Vagina (tissue), 2 donors: ENCODE results near the gene EPHB1. TPM values are rescaled to one million over a fixed set of nuclear protein-coding genes. Genes with fewer than 3 reads are reported as not detected.

Source experiments
- DNase-seq, 2 donors: peaks; one replicate each; pipeline ENCODE4 v3.0.0-alpha.2; 2017; ENCODE audit errors: extremely low spot score in 2 of 2
- H3K27ac ChIP-seq: fragments of 200-600 bp; sonication (generic); one replicate; pipeline ENCODE4 v1.5.1; 2019
- H3K27me3 ChIP-seq: fragments of 200-600 bp; sonication (generic); one replicate; pipeline ENCODE4 v1.5.1; 2019
- H3K36me3 ChIP-seq, 2 donors: fragments of 200-600 bp; sonication (generic); one replicate each; pipeline ENCODE4 v1.5.1; 2017 to 2019
- H3K4me1 ChIP-seq: fragments of 200-600 bp; sonication (generic); one replicate; pipeline ENCODE4 v1.5.1; 2019
- H3K4me3 ChIP-seq, 2 donors: fragments of 200-600 bp; sonication (generic); 1 replicate in 1 of 2; 2 replicates in 1 of 2; pipeline ENCODE4 v1.5.1; 2016 to 2019
- H3K9me3 ChIP-seq: fragments of 200-600 bp; sonication (generic); one replicate; pipeline ENCODE4 v1.5.1; 2019
- CTCF ChIP-seq, 3 experiments: fragments of 450-650 bp in 2 of 3; fragments of 200-600 bp in 1 of 3; sonication (generic) in 1 of 3; IDR thresholded peaks; one replicate each; pipeline ENCODE4 v1.5.1; 2017 to 2019; ENCODE audit warnings: antibody characterized with exemption in 3 of 3, mild to moderate bottlenecking in 2 of 3, moderate library complexity in 2 of 3
- POLR2A ChIP-seq, 2 donors: fragments of 450-650 bp; IDR thresholded peaks; one replicate each; pipeline ENCODE4 v1.6.1; 2017; ENCODE audit warnings: antibody characterized with exemption in 2 of 2, mild to moderate bottlenecking in 2 of 2, moderate library complexity in 2 of 2
- POLR2AphosphoS5 ChIP-seq, 2 donors: sonication (generic); formaldehyde crosslinking; IDR thresholded peaks; one replicate each; pipeline ENCODE4 v1.9.0; 2017; ENCODE audit warnings: antibody characterized with exemption in 2 of 2, mild to moderate bottlenecking in 2 of 2, low read depth in 1 of 2; ENCODE audit not compliant: insufficient read depth in 1 of 2
- intact Hi-C: fragments of 100-400 bp; cut with DNase I; formaldehyde crosslinking; loops from one replicate; pipeline ENCODE4 v1.15.1; 2023
- total RNA-seq: library from RNA; depleted of rRNA; stranded (reverse); fragments of >200 nt; gene quantifications from one replicate; pipeline ENCODE4 v1.2.3, GENCODE V29; 2016

Gene EPHB1
- total RNA-seq, 1 donor from 2014 or later, result 2.2 TPM

DNA sequence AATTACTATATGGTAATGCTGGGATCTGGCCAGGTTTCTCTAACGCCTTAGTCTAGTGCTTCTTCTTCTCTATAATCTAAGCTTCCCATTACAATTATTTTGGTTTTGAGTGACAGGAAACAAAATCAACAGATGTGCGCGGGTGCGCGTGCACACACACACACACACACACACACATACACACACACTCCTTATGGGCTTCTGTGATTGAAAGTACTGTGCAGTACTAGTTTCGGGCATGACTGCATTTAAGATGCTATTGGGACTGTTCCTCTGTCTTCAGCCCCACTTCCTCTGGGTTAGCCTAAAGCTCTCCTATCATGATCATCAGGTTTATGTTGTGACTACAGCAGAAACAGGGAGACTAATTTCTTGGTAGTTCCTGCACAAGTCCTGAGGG lies 32.2 kb downstream of the EPHB1 start:
- H3K27me3 ChIP-seq, result no peaks in the 10 kb centered on the region
- intact Hi-C loops, result no loop called here
- no peaks in the 10 kb centered on the region for H3K36me3 ChIP-seq
- H3K4me1 ChIP-seq, result no peaks in the 10 kb centered on the region
- H3K9me3 ChIP-seq, result no peaks in the 10 kb centered on the region
- H3K27ac ChIP-seq, result no peak overlapping the region
- H3K4me3 ChIP-seq, result no peak overlapping the region
- no peak for TF ChIP-seq CTCF (IDR thresholded peaks at IDR 0.05)
- no peak for TF ChIP-seq POLR2AphosphoS5 (IDR thresholded peaks at IDR 0.05; ENCODE audit: insufficient read depth in 1 of 2, low read depth in 1 of 2)
- no peak for TF ChIP-seq POLR2A (IDR thresholded peaks at IDR 0.05)
- no peak for DNase-seq

DNA sequence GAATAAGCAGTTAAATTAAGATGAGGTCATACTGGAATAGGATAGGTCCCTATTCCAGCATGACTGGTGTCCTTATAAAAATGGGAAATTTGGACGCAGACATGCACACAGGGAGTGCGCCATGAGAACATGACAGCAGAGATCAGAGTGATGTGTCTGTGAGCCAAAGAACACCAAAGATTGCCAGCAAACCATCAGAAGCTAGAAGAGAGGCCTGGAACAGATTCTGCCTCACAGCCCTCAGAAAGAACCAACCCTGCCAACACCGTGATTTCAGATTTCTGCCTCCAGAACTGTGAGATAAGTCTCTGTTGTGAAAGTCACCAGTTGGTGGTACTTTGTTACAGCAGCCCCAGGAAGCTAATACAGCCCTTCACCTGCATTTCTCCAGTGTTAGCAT lies 34.7 kb downstream of the EPHB1 start:
- Histone ChIP-seq H3K4me3 (no peak overlapping the region), H3K9me3 (no peaks in the 10 kb centered on the region)

GRCh38 chr3:134832585-134832984 lies 37.5 kb downstream of the EPHB1 start:
- H3K27me3 ChIP-seq, result no peaks in the 10 kb centered on the region
- no peaks in the 10 kb centered on the region for H3K4me1 ChIP-seq
- H3K9me3 ChIP-seq, result no peaks in the 10 kb centered on the region
- TF ChIP-seq CTCF (IDR thresholded peaks at IDR 0.05) (no peak), POLR2A (IDR thresholded peaks at IDR 0.05) (no peak), POLR2AphosphoS5 (IDR thresholded peaks at IDR 0.05; ENCODE audit: insufficient read depth in 1 of 2, low read depth in 1 of 2) (no peak)
- no peak overlapping the region for H3K27ac ChIP-seq
- H3K4me3 ChIP-seq, result no peak overlapping the region
- no peak for DNase-seq
- no peaks in the 10 kb centered on the region for H3K36me3 ChIP-seq
- intact Hi-C loops, result no loop called here

More for the DNA sequence above, 34.7 kb downstream of the EPHB1 start:
- no peak for TF ChIP-seq POLR2A (IDR thresholded peaks at IDR 0.05)
- TF ChIP-seq CTCF (IDR thresholded peaks at IDR 0.05), result no peak
- no peak for DNase-seq
- intact Hi-C loops, result no loop called here
- Histone ChIP-seq H3K27me3 (no peaks in the 10 kb centered on the region), H3K36me3 (no peaks in the 10 kb centered on the region), H3K4me1 (no peaks in the 10 kb centered on the region), H3K27ac (no peak overlapping the region)

GRCh38 chr3:134833453-134834163 lies 38.5 kb downstream of the EPHB1 start:
- Histone ChIP-seq H3K27ac (no peak overlapping the region), H3K27me3 (no peaks in the 10 kb centered on the region), H3K9me3 (no peaks in the 10 kb centered on the region), H3K36me3 (no peaks in the 10 kb centered on the region), H3K4me3 (no peak overlapping the region), H3K4me1 (no peaks in the 10 kb centered on the region)
- no peak for TF ChIP-seq POLR2A (IDR thresholded peaks at IDR 0.05)
- no peak for TF ChIP-seq POLR2AphosphoS5 (IDR thresholded peaks at IDR 0.05; ENCODE audit: insufficient read depth in 1 of 2, low read depth in 1 of 2)
- TF ChIP-seq CTCF (IDR thresholded peaks at IDR 0.05), result no peak
- intact Hi-C loops, result no loop called here
- no peak for DNase-seq

GRCh38 chr3:134836921-134837320 lies 41.9 kb downstream of the EPHB1 start:
- H3K27me3 ChIP-seq, result no peaks in the 10 kb centered on the region
- intact Hi-C loops, result no loop called here
- H3K4me1 ChIP-seq, result no peaks in the 10 kb centered on the region
- no peak overlapping the region for H3K27ac ChIP-seq
- no peak for TF ChIP-seq POLR2A (IDR thresholded peaks at IDR 0.05)
- no peak for TF ChIP-seq POLR2AphosphoS5 (IDR thresholded peaks at IDR 0.05; ENCODE audit: insufficient read depth in 1 of 2, low read depth in 1 of 2)
- TF ChIP-seq CTCF (IDR thresholded peaks at IDR 0.05), result no peak
- no peaks in the 10 kb centered on the region for H3K9me3 ChIP-seq
- DNase-seq, result no peak
- no peak overlapping the region for H3K4me3 ChIP-seq
- H3K36me3 ChIP-seq, result no peaks in the 10 kb centered on the region
